OCI-LY7 (cell line): Measurements from ENCODE around the gene ZFYVE9. TPM values are rescaled to one million over a fixed set of nuclear protein-coding genes. Genes with fewer than 3 reads are reported as not detected.

Experiments used
- BruUV-seq: library from RNA; stranded (reverse); fragments of 400-500 nt; replicated peaks from 2 replicates; lab custom pipeline; 2021; lab: Mats Ljungman, UMichigan
- CTCF ChIA-PET: fragments of 300-600 bp; sonication (Branson Sonifier 250); formaldehyde crosslinking; loops from one replicate; lab custom pipeline; 2022; ENCODE audit warnings: antibody characterized with exemption; ENCODE audit not compliant: unreplicated experiment; lab: Charles Lee
- POLR2A ChIA-PET: fragments of 300-600 bp; sonication (Branson Sonifier 250); formaldehyde crosslinking; loops from one replicate; lab custom pipeline; 2022; ENCODE audit warnings: antibody characterized with exemption; lab: Charles Lee
- DNase-seq: peaks from one replicate; pipeline ENCODE4 v3.0.0-alpha.2; 2015; ENCODE audit warnings: low spot score
- H2AFZ ChIP-seq: fragments of 200-600 bp; sonication (generic), shearing (Covaris generic); 2 replicates; pipeline ENCODE4 v1.6.1; 2014; ENCODE audit warnings: mild to moderate bottlenecking, antibody characterized with exemption, low read length, moderate library complexity
- H3K27ac ChIP-seq: fragments of 200-600 bp; sonication (generic); 2 replicates; pipeline ENCODE4 v1.5.1; 2014; ENCODE audit warnings: mixed run types, low read depth, mild to moderate bottlenecking, moderate library complexity, low read length, inconsistent platforms; ENCODE audit not compliant: poor library complexity, severe bottlenecking
- H3K36me3 ChIP-seq: fragments of 200-600 bp; sonication (generic); 2 replicates; pipeline ENCODE4 v1.6.1; 2014; ENCODE audit warnings: mild to moderate bottlenecking, antibody characterized with exemption, low read length, moderate library complexity, mixed read lengths; ENCODE audit not compliant: insufficient read depth
- H3K4me1 ChIP-seq: fragments of 200-600 bp; sonication (generic); 2 replicates; pipeline ENCODE4 v1.5.1; 2014; ENCODE audit warnings: mild to moderate bottlenecking, low read length; ENCODE audit not compliant: insufficient read depth, poor library complexity, severe bottlenecking
- H3K4me2 ChIP-seq: fragments of 200-600 bp; sonication (generic); 2 replicates; pipeline ENCODE4 v1.6.1; 2014; ENCODE audit warnings: mild to moderate bottlenecking, low read length
- H3K4me3 ChIP-seq: fragments of 200-600 bp; sonication (generic); 2 replicates; pipeline ENCODE4 v1.5.1; 2014; ENCODE audit warnings: mild to moderate bottlenecking, low read depth, low read length; ENCODE audit not compliant: poor library complexity, severe bottlenecking
- H3K79me2 ChIP-seq: fragments of 200-600 bp; sonication (generic); 2 replicates; pipeline ENCODE4 v1.6.1; 2016; ENCODE audit warnings: low read depth, mild to moderate bottlenecking, low read length, moderate library complexity, mixed read lengths; ENCODE audit not compliant: insufficient read depth
- H3K9me2 ChIP-seq: fragments of 200-600 bp; sonication (generic); 2 replicates; pipeline ENCODE4 v1.6.1; 2016; ENCODE audit warnings: mild to moderate bottlenecking, low read length, mixed read lengths; ENCODE audit not compliant: insufficient read depth
- H3K9me3 ChIP-seq: fragments of 200-600 bp; sonication (generic); 2 replicates; pipeline ENCODE4 v1.6.1; 2014; ENCODE audit warnings: mild to moderate bottlenecking, mixed run types, low read length, mixed read lengths
- H4K20me1 ChIP-seq: fragments of 200-600 bp; sonication (generic); 2 replicates; pipeline ENCODE4 v1.6.1; 2014; ENCODE audit warnings: mild to moderate bottlenecking, antibody characterized with exemption, low read length, moderate library complexity, mixed read lengths; ENCODE audit not compliant: insufficient read depth
- EZH2phosphoT487 ChIP-seq: fragments of 200-600 bp; sonication (generic); IDR thresholded peaks from 2 replicates; pipeline ENCODE4 v1.6.1; 2018; ENCODE audit warnings: low read depth, borderline replicate concordance, mild to moderate bottlenecking, mixed run types, antibody characterized with exemption, low read length, moderate library complexity, mixed read lengths
- intact Hi-C: fragments of 100-400 bp; cut with micrococcal nuclease; formaldehyde crosslinking; loops from one replicate; pipeline ENCODE4 v1.10.0; 2022; ENCODE audit not compliant: unreplicated experiment
- total RNA-seq, 2 experiments: library from RNA; depleted of rRNA in 1 of 2; stranded (reverse); fragments of >200 nt in 1 of 2; shearing (Covaris generic) in 1 of 2; gene quantifications; 2 replicates each; pipeline ENCODE4 v1.2.3, GENCODE V29; 2014 to 2022
- TF ChIP-seq, protein P1 (sequence below): fragments of 200-600 bp; sonication (generic); conservative IDR thresholded peaks from 2 replicates; pipeline ENCODE4 v1.5.1; 2014; ENCODE audit warnings: mild to moderate bottlenecking, antibody characterized with exemption, low read length, moderate library complexity, mixed read lengths

ZFYVE9 gene
- total RNA-seq, 2 experiments from 2014 or later = 3.7 to 5.6 TPM

DNA sequence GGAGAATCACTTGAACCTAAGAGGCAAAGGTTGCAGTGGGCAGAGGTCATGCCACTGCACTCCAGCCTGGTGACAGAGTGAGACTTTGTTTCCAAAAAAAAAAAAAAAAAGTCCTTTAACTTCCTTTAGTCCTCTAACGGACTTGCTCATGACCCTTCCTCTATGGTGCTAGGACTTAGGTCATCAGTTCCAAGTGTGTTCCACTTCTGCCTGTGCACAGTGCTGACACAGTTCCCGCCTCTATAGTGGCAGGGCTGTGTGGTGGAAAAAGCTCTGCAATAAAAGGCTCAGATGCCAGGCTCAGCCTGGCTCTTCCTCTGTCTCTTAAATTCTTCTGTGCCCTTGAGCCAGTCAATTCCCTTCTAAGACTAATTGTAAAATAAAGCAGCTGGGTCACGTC is 202.1 kb downstream of the ZFYVE9 start:
- TF ChIP-seq, protein P1, sequence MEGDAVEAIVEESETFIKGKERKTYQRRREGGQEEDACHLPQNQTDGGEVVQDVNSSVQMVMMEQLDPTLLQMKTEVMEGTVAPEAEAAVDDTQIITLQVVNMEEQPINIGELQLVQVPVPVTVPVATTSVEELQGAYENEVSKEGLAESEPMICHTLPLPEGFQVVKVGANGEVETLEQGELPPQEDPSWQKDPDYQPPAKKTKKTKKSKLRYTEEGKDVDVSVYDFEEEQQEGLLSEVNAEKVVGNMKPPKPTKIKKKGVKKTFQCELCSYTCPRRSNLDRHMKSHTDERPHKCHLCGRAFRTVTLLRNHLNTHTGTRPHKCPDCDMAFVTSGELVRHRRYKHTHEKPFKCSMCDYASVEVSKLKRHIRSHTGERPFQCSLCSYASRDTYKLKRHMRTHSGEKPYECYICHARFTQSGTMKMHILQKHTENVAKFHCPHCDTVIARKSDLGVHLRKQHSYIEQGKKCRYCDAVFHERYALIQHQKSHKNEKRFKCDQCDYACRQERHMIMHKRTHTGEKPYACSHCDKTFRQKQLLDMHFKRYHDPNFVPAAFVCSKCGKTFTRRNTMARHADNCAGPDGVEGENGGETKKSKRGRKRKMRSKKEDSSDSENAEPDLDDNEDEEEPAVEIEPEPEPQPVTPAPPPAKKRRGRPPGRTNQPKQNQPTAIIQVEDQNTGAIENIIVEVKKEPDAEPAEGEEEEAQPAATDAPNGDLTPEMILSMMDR = no peak
- no peak for TF ChIP-seq EZH2phosphoT487
- Histone ChIP-seq H3K36me3 (no peaks in the 10 kb centered on the region), H3K4me3 (no peak overlapping the region), H3K4me2 (no peak overlapping the region), H4K20me1 (no peaks in the 10 kb centered on the region), H3K4me1 (no peaks in the 10 kb centered on the region), H3K9me3 (no peaks in the 10 kb centered on the region), H3K79me2 (no peaks in the 10 kb centered on the region), H3K27ac (no peak overlapping the region), H2AFZ (no peak overlapping the region), H3K9me2 (no peaks in the 10 kb centered on the region)
- intact Hi-C loops = no loop called here
- DNase-seq = no peak
- no TSS peak for BruUV-seq
- CTCF ChIA-PET = no interaction called here
- POLR2A ChIA-PET = interaction anchor here (0.7 to 0.9 kb wide), 2 partner anchors 10 to 150 kb away, joined by 3 to 4 read pairs; no protein-coding TSS in a partner anchor

DNA sequence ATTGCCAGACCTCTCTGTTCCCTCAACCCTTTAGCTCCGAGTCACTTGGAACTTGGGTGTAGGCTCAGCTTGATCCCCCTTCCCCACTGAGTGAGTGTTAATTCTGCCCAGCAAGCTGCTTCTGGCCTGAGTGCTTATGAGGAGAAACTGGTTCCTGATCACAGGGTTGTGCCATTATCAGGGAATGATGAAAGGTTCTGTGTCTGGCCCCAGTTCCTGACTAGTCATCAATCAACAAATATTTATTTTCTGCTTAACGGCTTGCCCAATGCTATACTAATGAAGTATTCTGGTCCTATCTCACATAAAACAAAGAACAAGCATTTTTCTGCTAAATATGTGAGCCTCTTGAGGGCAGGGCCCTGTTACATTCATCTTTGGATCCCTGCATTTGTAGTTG is 203.4 kb downstream of the ZFYVE9 start:
- H3K4me1 ChIP-seq = no peaks in the 10 kb centered on the region
- TF ChIP-seq, protein P1 = no peak
- no peak for TF ChIP-seq EZH2phosphoT487
- ChIA-PET CTCF (no interaction called here), POLR2A (no interaction called here)
- H3K4me2 ChIP-seq = no peak overlapping the region
- H3K27ac ChIP-seq = no peak overlapping the region
- no peak for DNase-seq
- H4K20me1 ChIP-seq = no peaks in the 10 kb centered on the region
- H3K9me3 ChIP-seq = no peaks in the 10 kb centered on the region
- no peak overlapping the region for H2AFZ ChIP-seq
- intact Hi-C loops = no loop called here
- H3K9me2 ChIP-seq = no peaks in the 10 kb centered on the region
- BruUV-seq = no TSS peak
- no peaks in the 10 kb centered on the region for H3K36me3 ChIP-seq
- no peaks in the 10 kb centered on the region for H3K79me2 ChIP-seq
- no peak overlapping the region for H3K4me3 ChIP-seq

DNA sequence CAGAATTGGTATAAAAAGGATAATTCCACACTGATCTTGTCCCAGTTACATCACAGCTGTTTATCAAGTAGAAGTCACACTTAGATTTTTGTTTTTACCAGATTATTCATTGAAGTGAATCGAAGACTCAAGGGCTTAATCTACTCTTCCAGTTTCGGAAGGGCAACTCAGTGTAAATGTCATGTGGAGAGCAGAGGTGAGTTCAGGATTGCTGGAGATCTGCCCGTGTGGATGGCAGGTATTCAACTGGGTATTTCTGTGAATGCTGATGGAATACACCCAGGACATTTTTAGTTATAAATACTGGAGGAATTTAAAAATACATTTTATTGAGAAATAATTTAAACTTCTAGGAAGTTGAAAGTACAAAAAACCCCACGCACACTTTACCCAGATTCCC is 204.8 kb downstream of the ZFYVE9 start:
- POLR2A ChIA-PET = no interaction called here
- TF ChIP-seq, protein P1 = no peak
- no peak for TF ChIP-seq EZH2phosphoT487
- intact Hi-C loops = no loop called here
- Histone ChIP-seq H3K4me2 (no peak overlapping the region), H2AFZ (no peak overlapping the region), H4K20me1 (no peaks in the 10 kb centered on the region), H3K4me1 (no peaks in the 10 kb centered on the region), H3K27ac (no peak overlapping the region), H3K4me3 (no peak overlapping the region), H3K9me2 (no peaks in the 10 kb centered on the region), H3K9me3 (no peaks in the 10 kb centered on the region), H3K36me3 (peaks cover 8% of the 10 kb centered on the region; the same call in 1 of the 2 replicates), H3K79me2 (no peaks in the 10 kb centered on the region)
- BruUV-seq = no TSS peak
- CTCF ChIA-PET = no interaction called here
- no peak for DNase-seq
